IMR-90 (cell line): Measurements from ENCODE around the gene NKAIN2. TPM values are rescaled to one million over a fixed set of nuclear protein-coding genes. Genes with fewer than 3 reads are reported as not detected.

Source experiments
- ATAC-seq: fragments of 200-7000 bp; cut with Tn5 transposase; 2 replicates; pipeline ENCODE4 v1.9.1; 2020; ENCODE audit warnings: low read depth, mild to moderate bottlenecking, moderate library complexity
- BruUV-seq: library from RNA; stranded (reverse); fragments of 400-500 nt; replicated peaks from 2 replicates; lab custom pipeline; 2021; lab: Mats Ljungman, UMichigan
- CTCF ChIA-PET: fragments of 300-600 bp; formaldehyde crosslinking; extraction: SDS; loops from one replicate; lab custom pipeline; 2021; ENCODE audit warnings: antibody characterized with exemption; lab: Yijun Ruan, JAX
- POLR2A ChIA-PET: fragments of 300-600 bp; sonication (Branson Sonifier 250); formaldehyde crosslinking; loops from one replicate; lab custom pipeline; 2022; ENCODE audit warnings: antibody characterized with exemption; ENCODE audit not compliant: unreplicated experiment; lab: Charles Lee
- DNase-seq: peaks from one replicate; pipeline ENCODE4 v3.0.0; 2013
- H2AFZ ChIP-seq: replicated peaks from 2 replicates; pipeline ENCODE3; 2013; ENCODE audit warnings: low read length, mild to moderate bottlenecking; ENCODE audit not compliant: poor library complexity
- H2AK5ac ChIP-seq: 2 replicates; pipeline ENCODE4 v1.6.1; 2013; ENCODE audit warnings: low read depth, low read length, inconsistent platforms
- H2AK9ac ChIP-seq: replicated peaks from 2 replicates; pipeline ENCODE3; 2013; ENCODE audit warnings: mild to moderate bottlenecking, low read depth, low read length, moderate library complexity; ENCODE audit not compliant: poor library complexity
- H2BK120ac ChIP-seq: 2 replicates; pipeline ENCODE4 v1.6.1; 2013; ENCODE audit warnings: low read depth, low read length, inconsistent platforms
- H2BK15ac ChIP-seq: 3 replicates; pipeline ENCODE4 v1.6.1; 2013; ENCODE audit warnings: low read depth, low read length, inconsistent platforms
- H2BK20ac ChIP-seq: 2 replicates; pipeline ENCODE4 v1.6.1; 2013; ENCODE audit warnings: low read depth, mild to moderate bottlenecking, inconsistent platforms, low read length, moderate library complexity
- H2BK5ac ChIP-seq: 2 replicates; pipeline ENCODE4 v1.6.1; 2013; ENCODE audit warnings: mild to moderate bottlenecking, low read depth, low read length, inconsistent platforms; ENCODE audit not compliant: poor library complexity, severe bottlenecking
- H3K14ac ChIP-seq: replicated peaks from 2 replicates; pipeline ENCODE4 v1.6.1; 2013; ENCODE audit warnings: low read depth, low read length, inconsistent platforms
- H3K18ac ChIP-seq: 2 replicates; pipeline ENCODE4 v1.6.1; 2013; ENCODE audit warnings: low read depth, low read length, control low read depth
- H3K23ac ChIP-seq: 2 replicates; pipeline ENCODE4 v1.6.1; 2013; ENCODE audit warnings: low read depth, low read length, inconsistent platforms
- H3K27ac ChIP-seq: 2 replicates; pipeline ENCODE4 v1.5.1; 2013; ENCODE audit warnings: mild to moderate bottlenecking, control low read depth, low read length; ENCODE audit not compliant: insufficient read depth
- H3K27me3 ChIP-seq: 2 replicates; pipeline ENCODE4 v1.6.1; 2013; ENCODE audit warnings: low read length; ENCODE audit not compliant: control insufficient read depth, insufficient read depth
- H3K36me3 ChIP-seq: 2 replicates; pipeline ENCODE4 v1.6.1; 2013; ENCODE audit warnings: low read length, mixed read lengths; ENCODE audit not compliant: control insufficient read depth, insufficient read depth
- H3K4ac ChIP-seq: 2 replicates; pipeline ENCODE4 v1.6.1; 2013; ENCODE audit warnings: low read depth, low read length, inconsistent platforms
- H3K4me1 ChIP-seq: 2 replicates; pipeline ENCODE4 v1.6.1; 2013; ENCODE audit warnings: low read length, mixed read lengths; ENCODE audit not compliant: control insufficient read depth, insufficient read depth
- H3K4me2 ChIP-seq: 2 replicates; pipeline ENCODE4 v1.6.1; 2013; ENCODE audit warnings: low read depth, mild to moderate bottlenecking, control low read depth, low read length, moderate library complexity
- H3K4me3 ChIP-seq: 2 replicates; pipeline ENCODE4 v1.5.1; 2013; ENCODE audit warnings: low read depth, mild to moderate bottlenecking, control low read depth, low read length, moderate library complexity; ENCODE audit not compliant: insufficient read depth
- H3K56ac ChIP-seq: 2 replicates; pipeline ENCODE4 v1.6.1; 2013; ENCODE audit warnings: low read length, inconsistent platforms; ENCODE audit not compliant: insufficient read depth; ENCODE audit errors: extremely low read depth
- H3K79me1 ChIP-seq, 2 experiments: 2 replicates each; pipeline ENCODE4 v1.6.1; 2013; ENCODE audit warnings: low read length in 2 of 2, inconsistent platforms in 1 of 2, low read depth in 1 of 2
- H3K9ac ChIP-seq: 2 replicates; pipeline ENCODE4 v1.6.1; 2013; ENCODE audit warnings: low read depth, low read length, control low read depth
- H3K9me1 ChIP-seq: 2 replicates; pipeline ENCODE4 v1.6.1; 2013; ENCODE audit warnings: low read length, inconsistent platforms; ENCODE audit not compliant: insufficient read depth
- H3K9me3 ChIP-seq: 2 replicates; pipeline ENCODE4 v1.6.1; 2013; ENCODE audit warnings: low read length; ENCODE audit not compliant: control insufficient read depth, insufficient read depth
- H4K20me1 ChIP-seq: 2 replicates; pipeline ENCODE4 v1.6.1; 2013; ENCODE audit warnings: low read length, inconsistent platforms; ENCODE audit not compliant: insufficient read depth
- H4K5ac ChIP-seq: 2 replicates; pipeline ENCODE4 v1.6.1; 2013; ENCODE audit warnings: mild to moderate bottlenecking, low read depth, low read length, control low read depth
- H4K8ac ChIP-seq, 2 experiments: 2 replicates each; pipeline ENCODE4 v1.6.1; 2013; ENCODE audit warnings: low read depth in 2 of 2, low read length in 2 of 2, control low read depth in 1 of 2, inconsistent platforms in 1 of 2
- H4K91ac ChIP-seq: 2 replicates; pipeline ENCODE4 v1.6.1; 2013; ENCODE audit warnings: low read depth, low read length, inconsistent platforms; ENCODE audit not compliant: insufficient read depth
- BHLHE40 ChIP-seq: fragments of 150-350 bp; IDR thresholded peaks from 2 replicates; pipeline ENCODE4 v1.6.1; 2016; ENCODE audit warnings: mild to moderate bottlenecking, low read depth, low read length
- CEBPB ChIP-seq: IDR thresholded peaks from 2 replicates; pipeline ENCODE4 v1.6.1; 2012; ENCODE audit warnings: low read depth, low read length, improper control_type of control experiment
- CHD1 ChIP-seq: IDR thresholded peaks from 2 replicates; pipeline ENCODE4 v1.6.1; 2012; ENCODE audit warnings: low read depth, low read length, improper control_type of control experiment
- CTCF ChIP-seq: conservative IDR thresholded peaks from 2 replicates; pipeline ENCODE4 v1.5.1; 2012; ENCODE audit warnings: mild to moderate bottlenecking, low read depth, low read length, improper control_type of control experiment
- ELK1 ChIP-seq: fragments of 150-350 bp; IDR thresholded peaks from 2 replicates; pipeline ENCODE4 v1.6.1; 2016; ENCODE audit warnings: low read depth, mild to moderate bottlenecking, low read length, moderate library complexity, borderline replicate concordance
- FOS ChIP-seq: fragments of 150-350 bp; IDR thresholded peaks from 2 replicates; pipeline ENCODE4 v1.6.1; 2016; ENCODE audit warnings: low read depth, low read length
- MAFK ChIP-seq: IDR thresholded peaks from 2 replicates; pipeline ENCODE4 v1.6.1; 2012; ENCODE audit warnings: low read depth, low read length, improper control_type of control experiment
- MAZ ChIP-seq: IDR thresholded peaks from 2 replicates; pipeline ENCODE4 v1.6.1; 2012; ENCODE audit warnings: low read depth, mild to moderate bottlenecking, low read length, improper control_type of control experiment, moderate library complexity, borderline replicate concordance
- MXI1 ChIP-seq: IDR thresholded peaks from 2 replicates; pipeline ENCODE4 v1.6.1; 2012; ENCODE audit warnings: low read depth, mild to moderate bottlenecking, low read length, moderate library complexity, borderline replicate concordance
- NFE2L2 ChIP-seq: fragments of 150-350 bp; IDR thresholded peaks from 2 replicates; pipeline ENCODE4 v1.6.1; 2016; ENCODE audit warnings: low read depth, mild to moderate bottlenecking, low read length
- POLR2A ChIP-seq: IDR thresholded peaks from 2 replicates; pipeline ENCODE4 v1.6.1; 2012; ENCODE audit warnings: mild to moderate bottlenecking, low read depth, low read length
- RAD21 ChIP-seq: IDR thresholded peaks from 2 replicates; pipeline ENCODE4 v1.6.1; 2012; ENCODE audit warnings: low read length, improper control_type of control experiment
- RCOR1 ChIP-seq: IDR thresholded peaks from 2 replicates; pipeline ENCODE4 v1.6.1; 2012; ENCODE audit warnings: mild to moderate bottlenecking, low read length, improper control_type of control experiment; ENCODE audit not compliant: insufficient replicate concordance
- RFX5 ChIP-seq: IDR thresholded peaks from 2 replicates; pipeline ENCODE4 v1.8.0; 2012; ENCODE audit warnings: low read depth, mild to moderate bottlenecking, low read length, moderate library complexity
- SMC3 ChIP-seq: fragments of 150-350 bp; IDR thresholded peaks from 2 replicates; pipeline ENCODE4 v1.6.1; 2016; ENCODE audit warnings: low read depth, mild to moderate bottlenecking, antibody characterized with exemption, low read length, moderate library complexity
- USF2 ChIP-seq: fragments of 150-350 bp; IDR thresholded peaks from 2 replicates; pipeline ENCODE4 v1.6.1; 2017; ENCODE audit warnings: mild to moderate bottlenecking, antibody characterized with exemption, low read length, low read depth
- WGBS, 2 experiments: methylation state at CpG; one replicate each; pipeline versions ENCODE4 v1.1.5 to v1.1.7; 2013; ENCODE audit warnings: missing lambda C conversion rate in 2 of 2; ENCODE audit not compliant: insufficient read length in 1 of 2; ENCODE audit errors: extremely low coverage in 2 of 2; 5-methylcytosine and 5-hydroxymethylcytosine counted together
- dilution Hi-C: fragments of 300-500 bp; cut with HindIII; formaldehyde crosslinking; loops from one replicate; pipeline ENCODE4 v1.14.3; 2018; ENCODE audit warnings: low sequenced_read_pairs; ENCODE audit not compliant: unreplicated experiment
- in situ Hi-C: fragments of 300-500 bp; cut with MboI; formaldehyde crosslinking; loops from 3 replicates; pipeline ENCODE4 v1.14.3; 2019; ENCODE audit warnings: low sequenced_read_pairs, inconsistent platforms, mixed read lengths
- intact Hi-C: fragments of 100-400 bp; cut with micrococcal nuclease; formaldehyde crosslinking; loops from 2 replicates; pipeline ENCODE4 v1.10.0; 2022
- polyA plus RNA-seq, 3 experiments: library from polyadenylated mRNA; depleted of rRNA; stranded (reverse); fragments of >200 nt; gene quantifications; 2 replicates each; pipeline ENCODE4 v1.2.3, GENCODE V29; 2012; ENCODE audit warnings: low replicate concordance in 1 of 3
- total RNA-seq: library from RNA; depleted of rRNA; stranded (reverse); fragments of >200 nt; gene quantifications from 2 replicates; pipeline ENCODE4 v1.2.3, GENCODE V29; 2012

NKAIN2 gene
- total and polyA plus RNA-seq, 2 of the 4 experiments (the other 2 are of a cell fraction), result not detected

GRCh38 chr6:123873974-123874373 is 70.3 kb downstream of the NKAIN2 start:
- no peak overlapping the region for H3K18ac ChIP-seq
- in situ Hi-C loops (no loop called here), dilution Hi-C loops (no loop called here), intact Hi-C loops (no loop called here)
- H3K4ac ChIP-seq, result no peak overlapping the region
- H2BK15ac ChIP-seq, result no peak overlapping the region
- no peak overlapping the region for H2AK9ac ChIP-seq
- no peak overlapping the region for H4K91ac ChIP-seq
- H3K27me3 ChIP-seq, result no peaks in the 10 kb centered on the region
- no peak overlapping the region for H3K4me2 ChIP-seq
- no peak overlapping the region for H3K27ac ChIP-seq
- no peaks in the 10 kb centered on the region for H3K9me1 ChIP-seq
- no peak overlapping the region for H2BK20ac ChIP-seq
- POLR2A ChIA-PET, result no interaction called here
- no peak for TF ChIP-seq RFX5
- TF ChIP-seq USF2, result no peak
- TF ChIP-seq MAFK, result no peak
- TF ChIP-seq ELK1, result no peak
- no peak for TF ChIP-seq CTCF
- TF ChIP-seq CEBPB, result no peak
- no peak for TF ChIP-seq RCOR1
- TF ChIP-seq POLR2A, result no peak
- no peak for TF ChIP-seq CHD1
- no peak for TF ChIP-seq SMC3
- no peak for TF ChIP-seq BHLHE40
- TF ChIP-seq RAD21, result no peak
- TF ChIP-seq MXI1, result no peak
- no peak for TF ChIP-seq NFE2L2
- no peak for TF ChIP-seq MAZ
- no peak for TF ChIP-seq FOS
- H3K56ac ChIP-seq, result no peak overlapping the region
- ATAC-seq, result no peak
- BruUV-seq, result no TSS peak
- H3K4me1 ChIP-seq, result no peaks in the 10 kb centered on the region
- CTCF ChIA-PET, result no interaction called here
- H3K9ac ChIP-seq, result no peak overlapping the region
- no peaks in the 10 kb centered on the region for H4K20me1 ChIP-seq
- H3K4me3 ChIP-seq, result no peak overlapping the region
- no peak for DNase-seq
- no peak overlapping the region for H3K14ac ChIP-seq
- H3K23ac ChIP-seq, result no peak overlapping the region
- no peak overlapping the region for H2AFZ ChIP-seq
- no peak overlapping the region for H4K8ac ChIP-seq
- no peaks in the 10 kb centered on the region for H3K36me3 ChIP-seq
- no peak overlapping the region for H2BK120ac ChIP-seq
- no peak overlapping the region for H2AK5ac ChIP-seq
- no CpG with 5 or more reads among the region's 1 CpG for WGBS, 2 experiments
- H3K79me1 ChIP-seq, result no peaks in the 10 kb centered on the region
- no peak overlapping the region for H2BK5ac ChIP-seq
- no peaks in the 10 kb centered on the region for H3K9me3 ChIP-seq
- H4K5ac ChIP-seq, result no peak overlapping the region
